H7 (cell line): ENCODE results near the gene PDGFB. TPM values are rescaled to one million over a fixed set of nuclear protein-coding genes. Genes with fewer than 3 reads are reported as not detected.
A peak's percentile ranks its signal among the peaks of the same experiment; 100 is the strongest.

Source experiments
- DNase-seq: peaks from one replicate; pipeline ENCODE4 v3.0.0; 2012
- H3K27me3 ChIP-seq: 2 replicates; pipeline ENCODE4 v1.6.0; 2011; ENCODE audit warnings: mild to moderate bottlenecking, low read length; ENCODE audit not compliant: control insufficient read depth, insufficient read depth
- H3K36me3 ChIP-seq: replicated peaks from 2 replicates; pipeline ENCODE4 v1.5.1; 2011; ENCODE audit warnings: low read length; ENCODE audit not compliant: control insufficient read depth, insufficient read depth
- H3K4me3 ChIP-seq: 2 replicates; pipeline ENCODE4 v1.5.1; 2011; ENCODE audit warnings: low read depth, mild to moderate bottlenecking, control low read depth, low read length, moderate library complexity; ENCODE audit not compliant: insufficient read depth
- total RNA-seq: library from RNA; depleted of rRNA; stranded (reverse); fragments of >200 nt; shearing (Covaris generic); gene quantifications from 2 replicates; pipeline ENCODE4 v1.2.3, GENCODE V29; 2014

PDGFB gene
- total RNA-seq, 1 experiment from 2014 or later = 7.2 TPM

- Histone ChIP-seq H3K27me3 (no peaks in the 10 kb centered on the region; the same call in 1 of the 2 replicates), H3K36me3 (no peaks in the 10 kb centered on the region), H3K4me3 (no peak overlapping the region)
- peak; percentile 88 for DNase-seq
Observed at GRCh38 chr22:39253435-39254070, 8.8 kb upstream of the PDGFB start.

DNA sequence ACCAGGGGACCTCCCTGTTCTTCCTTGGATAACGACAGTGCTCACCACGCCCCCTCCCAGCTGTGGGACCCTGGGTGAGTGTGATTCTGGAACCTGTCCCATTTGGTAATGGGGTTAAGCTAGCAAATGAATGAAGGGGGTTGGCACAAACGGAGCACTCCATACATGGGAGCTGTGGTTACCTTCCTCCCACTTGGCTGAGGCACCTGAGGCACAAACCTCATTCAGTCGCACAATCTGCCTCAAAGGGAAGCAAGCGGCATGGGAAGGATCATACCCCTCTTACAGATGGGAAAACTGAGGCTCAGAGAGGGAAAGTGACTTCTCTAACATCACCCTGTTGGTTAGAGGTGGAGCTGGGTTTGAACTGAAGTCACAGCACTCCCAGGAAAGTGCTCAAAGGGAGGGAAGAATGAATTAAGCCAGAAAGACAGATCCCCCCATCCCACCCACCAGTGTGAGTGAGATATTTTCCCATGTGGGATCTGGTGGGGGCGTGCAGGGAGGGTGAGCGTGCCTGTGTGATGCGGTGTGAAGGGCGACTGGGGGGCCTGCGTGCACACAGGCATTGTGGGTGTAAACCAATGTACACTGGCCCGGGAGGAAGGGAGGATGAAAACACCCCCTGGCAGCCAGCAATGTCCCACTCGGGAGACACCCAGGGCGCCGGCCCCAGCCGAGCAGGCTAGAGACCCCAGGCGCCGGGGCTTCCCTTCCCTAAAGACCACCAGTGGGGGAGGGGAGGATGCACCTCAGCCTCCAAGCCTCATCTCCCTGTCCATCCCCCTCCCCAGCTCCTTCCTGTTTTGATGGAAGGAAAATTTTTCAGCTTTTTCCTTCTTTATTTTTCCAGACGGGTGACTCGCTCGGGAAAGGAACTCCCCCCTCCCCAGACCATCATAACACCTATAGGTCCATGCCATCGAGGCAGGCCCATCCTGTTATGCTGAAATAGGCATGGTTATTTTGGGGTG, 8.0 kb upstream of the PDGFB start:
- Histone ChIP-seq H3K36me3 (no peaks in the 10 kb centered on the region), H3K27me3 (no peaks in the 10 kb centered on the region; the same call in 1 of the 2 replicates), H3K4me3 (no peak overlapping the region)
- peak; percentile 75 for DNase-seq

DNA sequence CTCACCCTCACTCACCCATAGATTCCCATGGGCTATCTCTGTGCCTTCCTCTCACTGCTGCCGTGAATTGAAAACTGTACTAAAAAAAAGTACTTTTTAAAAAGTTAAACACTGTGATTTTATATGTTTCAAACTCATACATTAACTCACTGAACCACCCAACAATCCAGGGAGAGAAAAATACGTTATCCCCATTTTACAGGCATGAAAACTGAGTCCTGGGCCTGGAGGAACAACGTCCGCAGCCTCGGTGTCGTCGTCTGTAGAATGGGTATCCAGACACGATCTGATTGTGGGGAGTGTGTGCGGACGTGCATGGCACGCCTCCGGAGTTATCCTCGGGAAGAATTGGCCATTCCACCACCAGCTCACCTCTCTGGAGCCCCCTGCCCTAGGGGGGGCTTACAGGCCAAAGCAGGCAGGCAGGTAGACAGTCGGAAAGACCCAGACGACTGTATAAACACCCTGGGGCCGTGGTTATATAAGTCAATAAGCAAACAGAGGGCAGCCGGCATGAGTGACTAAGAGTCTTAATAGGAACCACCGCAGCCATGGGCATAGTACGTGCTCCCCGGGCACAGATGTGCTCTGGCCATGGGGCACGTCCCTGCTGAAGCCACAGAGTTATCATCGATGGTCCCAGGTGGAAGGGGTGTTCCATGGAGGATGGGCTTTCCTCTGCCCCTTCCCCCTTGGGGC, 7.1 kb upstream of the PDGFB start:
- DNase-seq = peak; percentile 52

GRCh38 chr22:39250838-39251237, 6.1 kb upstream of the PDGFB start:
- Histone ChIP-seq H3K36me3 (no peaks in the 10 kb centered on the region), H3K4me3 (no peak overlapping the region), H3K27me3 (peaks cover 15% of the 10 kb centered on the region)
- peak; percentile 75 for DNase-seq

More for the DNA sequence above, 7.1 kb upstream of the PDGFB start:
- peaks cover 4% of the 10 kb centered on the region; the same call in 1 of the 2 replicates for H3K27me3 ChIP-seq
- H3K4me3 ChIP-seq = no peak overlapping the region
- H3K36me3 ChIP-seq = no peaks in the 10 kb centered on the region

DNA sequence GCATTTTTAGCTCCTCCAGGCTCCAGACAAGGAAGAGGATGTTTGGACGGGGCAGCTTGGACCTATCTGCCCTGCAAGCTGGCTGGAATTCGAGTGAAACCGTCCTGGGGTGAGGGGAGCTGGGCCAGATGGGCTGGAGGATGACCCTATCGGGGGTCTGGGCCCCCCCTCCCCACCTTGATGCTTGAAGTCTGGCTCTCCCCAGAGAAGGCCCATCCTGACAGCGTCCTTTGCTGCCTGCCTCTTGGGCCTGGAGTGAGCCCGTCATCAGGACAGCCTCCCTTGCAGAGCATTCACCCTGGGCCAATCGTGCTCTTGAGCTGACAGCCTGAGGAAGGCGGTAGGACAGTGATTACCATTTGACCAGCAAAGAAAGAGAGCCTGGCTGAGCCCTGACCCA, 5.3 kb upstream of the PDGFB start:
- Histone ChIP-seq H3K36me3 (no peaks in the 10 kb centered on the region), H3K4me3 (no peak overlapping the region), H3K27me3 (peaks cover 22% of the 10 kb centered on the region)
- peak; percentile 65 for DNase-seq

DNA sequence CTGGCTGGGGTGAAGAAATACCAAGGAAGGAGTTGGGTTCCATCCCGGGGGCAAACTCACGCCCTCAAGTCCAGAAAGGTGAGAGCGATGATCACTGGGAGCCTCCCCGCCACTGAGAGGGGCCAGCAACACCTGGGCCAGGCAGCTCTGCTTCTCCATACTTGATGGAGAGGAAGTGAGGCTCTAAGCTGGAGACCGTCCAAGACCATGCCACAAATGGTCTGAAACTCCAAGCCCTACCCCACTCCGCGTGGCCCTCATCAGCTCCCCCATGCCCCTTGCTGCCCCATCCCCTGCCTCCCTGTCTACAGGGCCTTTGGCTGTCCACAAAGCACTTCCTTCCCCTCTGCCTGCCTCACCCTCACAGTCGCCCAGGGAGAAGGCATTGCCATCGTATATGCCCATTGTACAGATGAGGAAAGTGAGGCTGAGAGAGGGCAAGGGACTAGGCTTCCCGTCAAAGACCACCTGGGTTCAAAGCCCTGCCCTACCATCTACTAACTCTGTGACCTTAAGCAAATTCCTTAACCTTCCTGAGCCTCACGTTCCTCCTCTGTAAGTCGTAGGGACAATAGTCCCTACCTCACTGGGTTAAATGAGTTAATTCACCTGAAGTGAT, 4.4 kb upstream of the PDGFB start:
- no peak for DNase-seq
- Histone ChIP-seq H3K4me3 (no peak overlapping the region), H3K27me3 (peaks cover 30% of the 10 kb centered on the region), H3K36me3 (no peaks in the 10 kb centered on the region)

DNA sequence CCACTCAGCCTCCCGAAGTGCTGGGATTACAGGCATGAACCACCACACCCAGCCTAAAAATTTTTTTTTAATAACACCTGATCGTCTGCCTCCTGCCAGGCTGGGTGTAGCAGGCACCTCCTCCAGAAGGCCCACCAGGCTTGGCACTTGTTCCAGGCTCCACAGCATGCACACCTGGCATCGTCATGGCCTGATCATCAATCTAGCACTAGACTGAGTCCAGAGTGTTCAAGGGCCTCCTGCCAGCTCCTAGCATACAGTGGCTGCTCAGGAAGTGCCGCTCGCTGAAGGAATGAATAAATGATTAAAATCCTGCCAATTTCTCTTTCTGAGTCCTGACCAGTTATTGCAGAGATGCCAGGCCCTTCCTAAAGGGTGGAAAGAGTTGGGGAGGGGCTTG, 3.5 kb upstream of the PDGFB start:
- DNase-seq = no peak
- no peak overlapping the region for H3K4me3 ChIP-seq
- H3K27me3 ChIP-seq = peaks cover 38% of the 10 kb centered on the region
- no peaks in the 10 kb centered on the region for H3K36me3 ChIP-seq

- Histone ChIP-seq H3K27me3 (peaks cover 47% of the 10 kb centered on the region), H3K36me3 (no peaks in the 10 kb centered on the region), H3K4me3 (no peak overlapping the region)
- no peak for DNase-seq
Observed at GRCh38 chr22:39247361-39247760, 2.6 kb upstream of the PDGFB start.

GRCh38 chr22:39246690-39247332, 2.0 kb upstream of the PDGFB start:
- no peak for DNase-seq
- Histone ChIP-seq H3K4me3 (no peak overlapping the region), H3K36me3 (no peaks in the 10 kb centered on the region), H3K27me3 (peaks cover 50% of the 10 kb centered on the region)

DNA sequence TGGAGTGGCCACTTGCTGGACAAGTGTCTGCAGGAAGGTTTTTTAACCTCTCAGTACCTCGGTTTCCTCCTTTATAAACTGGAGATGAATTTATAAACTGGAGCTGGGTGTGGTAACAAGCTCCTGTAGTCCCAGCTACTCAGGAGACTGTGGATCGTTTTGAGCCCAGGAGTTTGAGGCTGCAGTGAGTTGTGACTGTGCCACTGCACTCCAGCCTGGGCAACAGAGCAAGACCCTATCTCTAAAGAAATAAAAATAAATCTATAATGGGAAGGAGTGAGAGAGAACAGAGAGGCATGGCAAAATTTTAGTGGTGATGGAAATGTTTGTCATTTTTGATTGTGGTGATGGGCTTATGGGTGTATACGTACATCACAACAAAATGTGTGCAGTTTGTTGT, 1.4 kb upstream of the PDGFB start:
- no peak for DNase-seq
- Histone ChIP-seq H3K27me3 (peaks cover 55% of the 10 kb centered on the region), H3K4me3 (no peak overlapping the region), H3K36me3 (no peaks in the 10 kb centered on the region)

- peak overlapping the region; percentile 2; the same call in 1 of the 2 replicates for H3K4me3 ChIP-seq
- peaks cover 60% of the 10 kb centered on the region for H3K27me3 ChIP-seq
- DNase-seq = no peak
- H3K36me3 ChIP-seq = no peaks in the 10 kb centered on the region
Observed at GRCh38 chr22:39245130-39246039, 603 bp upstream of the PDGFB start.

DNA sequence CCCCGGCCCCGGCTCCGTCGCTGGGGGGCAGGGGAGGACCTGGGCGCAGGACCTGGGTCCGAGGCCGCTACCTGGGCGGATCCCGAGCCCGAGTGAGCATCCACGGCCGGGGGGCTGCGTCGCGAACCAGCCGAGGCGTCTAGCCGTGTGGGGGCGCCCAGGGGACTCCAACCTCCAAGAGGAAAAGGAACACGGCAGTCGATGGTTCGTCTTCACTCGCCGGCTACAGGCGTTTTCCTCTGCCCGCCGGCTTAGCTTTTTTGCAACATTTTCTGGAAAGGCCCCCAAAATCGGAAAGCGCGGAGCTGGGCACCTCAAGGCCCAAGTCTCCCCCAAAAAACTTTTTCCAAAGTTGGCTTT, 666 bp downstream of the PDGFB start:
- Histone ChIP-seq H3K36me3 (no peaks in the 10 kb centered on the region), H3K27me3 (peaks cover 60% of the 10 kb centered on the region), H3K4me3 (peak overlapping the region; percentile 64)
- DNase-seq = no peak

GRCh38 chr22:39243439-39244135, 1.2 kb downstream of the PDGFB start:
- peak; percentile 90 for DNase-seq

More at GRCh38 chr22:39243439-39244135, 1.2 kb downstream of the PDGFB start:
- Histone ChIP-seq H3K4me3 (peak overlapping the region; percentile 64), H3K36me3 (no peaks in the 10 kb centered on the region), H3K27me3 (peaks cover 60% of the 10 kb centered on the region)
